HCT116 (cell line): Measurements from ENCODE around the gene PLEKHA6. TPM values are rescaled to one million over a fixed set of nuclear protein-coding genes. Genes with fewer than 3 reads are reported as not detected.

Experiments
- ATAC-seq: fragments of 200-7000 bp; cut with Tn5 transposase; 2 replicates; pipeline ENCODE4 v1.9.1; 2020; ENCODE audit warnings: mild to moderate bottlenecking, moderate library complexity
- BruUV-seq: library from RNA; stranded (reverse); fragments of 400-500 nt; replicated peaks from 2 replicates; lab custom pipeline; 2021; lab: Mats Ljungman, UMichigan
- CTCF ChIA-PET: fragments of 300-600 bp; sonication (Branson Sonifier 250); formaldehyde crosslinking; loops from one replicate; lab custom pipeline; 2021; ENCODE audit warnings: antibody characterized with exemption; lab: Charles Lee
- POLR2A ChIA-PET: fragments of 300-600, 350-600 bp; sonication (Branson Sonifier 250); formaldehyde crosslinking; loops from one replicate; lab custom pipeline; 2021; ENCODE audit warnings: antibody characterized with exemption; lab: Charles Lee
- RAD21 ChIA-PET, 2 experiments: fragments of 300-600 bp; sonication (Branson Sonifier 250); formaldehyde crosslinking; loops; one replicate each; lab custom pipeline; 2023; ENCODE audit warnings: low total read pairs in 2 of 2; ENCODE audit not compliant: uncharacterized antibody in 2 of 2, unreplicated experiment in 2 of 2, low non-redundant PET in 1 of 2; lab: Charles Lee
- DNase-seq: peaks from one replicate; pipeline ENCODE4 v3.0.0-alpha.2; 2010; ENCODE audit warnings: low read depth, low spot score
- H2AFZ ChIP-seq: fragments of 200-600 bp; shearing (Covaris generic), sonication (generic); 2 replicates; pipeline ENCODE4 v1.6.1; 2017; ENCODE audit warnings: low read depth, mixed run types, mixed read lengths, antibody characterized with exemption, low read length; ENCODE audit not compliant: poor library complexity, severe bottlenecking
- H3K27ac ChIP-seq: 2 replicates; pipeline ENCODE4 v1.5.1; 2012; ENCODE audit warnings: low read depth, low read length
- H3K27me3 ChIP-seq: fragments of 200-600 bp; sonication (generic); 2 replicates; pipeline ENCODE4 v1.6.1; 2016; ENCODE audit warnings: mixed run types, low read length, mixed read lengths; ENCODE audit not compliant: insufficient read depth
- H3K36me3 ChIP-seq, 2 experiments: fragments of 200-500 bp in 1 of 2; fragments of 200-600 bp in 1 of 2; sonication (Bioruptor generic) in 1 of 2; sonication (generic) in 1 of 2; 2 replicates each; pipeline versions ENCODE4 v1.5.1 to v1.6.1; 2014 to 2016; ENCODE audit warnings: low read length in 2 of 2, inconsistent platforms in 1 of 2, mixed read lengths in 1 of 2, mixed run types in 1 of 2; ENCODE audit not compliant: insufficient read depth in 2 of 2, control insufficient read depth in 1 of 2
- H3K4me1 ChIP-seq, 2 experiments: fragments of 200-600 bp in 1 of 2; sonication (generic) in 1 of 2; 2 replicates each; pipeline versions ENCODE4 v1.5.1 to v1.6.1; 2012 to 2017; ENCODE audit warnings: low read length in 2 of 2, inconsistent platforms in 1 of 2, mild to moderate bottlenecking in 1 of 2, mixed read lengths in 1 of 2, mixed run types in 1 of 2, moderate library complexity in 1 of 2; ENCODE audit not compliant: insufficient read depth in 2 of 2, control insufficient read depth in 1 of 2
- H3K4me2 ChIP-seq: fragments of 200-600 bp; sonication (generic); 2 replicates; pipeline ENCODE4 v1.6.1; 2017; ENCODE audit warnings: mixed run types, low read length, mixed read lengths
- H3K4me3 ChIP-seq, 2 experiments: fragments of 200-600 bp in 1 of 2; sonication (generic) in 1 of 2; replicated peaks in 1 of 2; 2 replicates each; pipeline ENCODE4 v1.5.1; 2011 to 2016; ENCODE audit warnings: low read length in 2 of 2, control low read depth in 1 of 2, low read depth in 1 of 2, mild to moderate bottlenecking in 1 of 2, mixed read lengths in 1 of 2, mixed run types in 1 of 2
- H3K79me2 ChIP-seq: fragments of 200-600 bp; sonication (generic); 2 replicates; pipeline ENCODE4 v1.6.1; 2017; ENCODE audit warnings: mild to moderate bottlenecking, mixed run types, low read length, moderate library complexity, mixed read lengths; ENCODE audit not compliant: insufficient read depth
- H3K9ac ChIP-seq: fragments of 200-600 bp; sonication (generic); 2 replicates; pipeline ENCODE4 v1.6.1; 2016; ENCODE audit warnings: low read length, mixed read lengths
- H3K9me2 ChIP-seq: fragments of 200-600 bp; sonication (generic), shearing (Covaris generic); 2 replicates; pipeline ENCODE4 v1.6.1; 2017; ENCODE audit warnings: mixed run types, mild to moderate bottlenecking, moderate library complexity; ENCODE audit not compliant: insufficient read depth
- H3K9me3 ChIP-seq, 2 experiments: fragments of 200-500 bp in 1 of 2; fragments of 200-600 bp in 1 of 2; sonication (Bioruptor generic) in 1 of 2; sonication (generic) in 1 of 2; 2 replicates each; pipeline ENCODE4 v1.6.1; 2014 to 2017; ENCODE audit warnings: low read length in 2 of 2, mixed read lengths in 2 of 2, inconsistent platforms in 1 of 2, low read depth in 1 of 2, mild to moderate bottlenecking in 1 of 2, mixed run types in 1 of 2, moderate library complexity in 1 of 2; ENCODE audit not compliant: control insufficient read depth in 1 of 2, insufficient read depth in 1 of 2
- H4K20me1 ChIP-seq: fragments of 200-600 bp; sonication (generic), shearing (Covaris generic); 2 replicates; pipeline ENCODE4 v1.6.1; 2017; ENCODE audit warnings: mixed run types, mild to moderate bottlenecking, moderate library complexity; ENCODE audit not compliant: insufficient read depth
- ATF3 ChIP-seq: IDR thresholded peaks from 2 replicates; pipeline ENCODE4 v1.6.1; 2012
- CEBPB ChIP-seq: IDR thresholded peaks from 2 replicates; pipeline ENCODE4 v1.6.1; 2012; ENCODE audit warnings: low read depth
- EGR1 ChIP-seq: IDR thresholded peaks from 2 replicates; pipeline ENCODE4 v1.6.1; 2012; ENCODE audit warnings: low read depth
- EZH2 ChIP-seq: fragments of 200-600 bp; sonication (generic); IDR thresholded peaks from 2 replicates; pipeline ENCODE4 v1.6.1; 2017; ENCODE audit warnings: antibody characterized with exemption, mixed run types
- EZH2phosphoT487 ChIP-seq: fragments of 200-600 bp; IDR thresholded peaks from 2 replicates; pipeline ENCODE4 v1.6.1; 2018; ENCODE audit warnings: antibody characterized with exemption, borderline replicate concordance
- FOSL1 ChIP-seq: IDR thresholded peaks from 2 replicates; pipeline ENCODE4 v1.6.1; 2012; ENCODE audit warnings: low read depth
- JUND ChIP-seq: IDR thresholded peaks from 2 replicates; pipeline ENCODE4 v1.6.1; 2012
- MAX ChIP-seq: IDR thresholded peaks from 2 replicates; pipeline ENCODE4 v1.6.1; 2012
- POLR2A ChIP-seq: IDR thresholded peaks from 2 replicates; pipeline ENCODE4 v1.7.0; 2011; ENCODE audit warnings: borderline replicate concordance; ENCODE audit not compliant: insufficient read depth, insufficient read length; ENCODE audit errors: extremely low read depth
- RAD21 ChIP-seq: IDR thresholded peaks from 2 replicates; pipeline ENCODE4 v1.6.1; 2012; ENCODE audit warnings: low read depth, mild to moderate bottlenecking
- REST ChIP-seq: IDR thresholded peaks from 2 replicates; pipeline ENCODE4 v1.6.1; 2012; ENCODE audit warnings: low read depth
- SP1 ChIP-seq: IDR thresholded peaks from 2 replicates; pipeline ENCODE4 v1.6.1; 2012; ENCODE audit warnings: low read depth
- TCF7L2 ChIP-seq: IDR thresholded peaks from 2 replicates; pipeline ENCODE4 v1.7.0; 2011; ENCODE audit warnings: borderline replicate concordance, inconsistent platforms; ENCODE audit not compliant: insufficient read depth, insufficient read length; ENCODE audit errors: extremely low read depth
- YY1 ChIP-seq: IDR thresholded peaks from 2 replicates; pipeline ENCODE4 v1.6.1; 2011; ENCODE audit warnings: low read length, low read depth, moderate library complexity, mild to moderate bottlenecking; ENCODE audit not compliant: insufficient replicate concordance; ENCODE audit errors: extremely low read depth
- ZBTB33 ChIP-seq: IDR thresholded peaks from 2 replicates; pipeline ENCODE4 v1.6.1; 2011; ENCODE audit warnings: mild to moderate bottlenecking, low read length, moderate library complexity; ENCODE audit not compliant: insufficient replicate concordance; ENCODE audit errors: extremely low read depth
- ZFX ChIP-seq: fragments of 450-650 bp; IDR thresholded peaks from 2 replicates; pipeline ENCODE4 v1.6.1; 2017
- ZNF274 ChIP-seq: fragments of 200-500 bp; sonication (Bioruptor generic); IDR thresholded peaks from 2 replicates; pipeline ENCODE4 v1.6.1; 2014; ENCODE audit warnings: mild to moderate bottlenecking, low read depth, low read length, inconsistent platforms
- intact Hi-C: fragments of 100-400 bp; cut with micrococcal nuclease; formaldehyde crosslinking; loops from 2 replicates; pipeline ENCODE4 v1.10.0; 2022
- total RNA-seq: library from RNA; stranded (reverse); gene quantifications from one replicate; pipeline ENCODE4 v1.2.1, GENCODE V29; 2021; ENCODE audit not compliant: unreplicated experiment

The PLEKHA6 gene
- total RNA-seq, 1 experiment from 2014 or later, result 13.1 TPM

GRCh38 chr1:204194080-204194479 is 165.6 kb downstream of the PLEKHA6 start:
- Histone ChIP-seq H4K20me1 (no peaks in the 10 kb centered on the region), H3K27ac (no peak overlapping the region), H3K4me3 (no peak overlapping the region), H3K4me1 (peaks cover 9 to 36% of the 10 kb centered on the region in 2 experiments), H2AFZ (no peak overlapping the region), H3K4me2 (no peak overlapping the region), H3K36me3 (no peaks in the 10 kb centered on the region), H3K79me2 (no peaks in the 10 kb centered on the region), H3K9me2 (no peaks in the 10 kb centered on the region), H3K9me3 (no peaks in the 10 kb centered on the region), H3K27me3 (no peaks in the 10 kb centered on the region), H3K9ac (no peak overlapping the region)
- ChIA-PET CTCF (interaction anchor here (1.1 to 1.2 kb wide), 2 partner anchors 13 to 31 kb away, joined by 4 read pairs; no protein-coding TSS in a partner anchor), POLR2A (no interaction called here), RAD21 (no interaction called here)
- ATAC-seq (no peak), DNase-seq (no peak)
- intact Hi-C loops, result no loop called here
- BruUV-seq, result no TSS peak
- TF ChIP-seq YY1 (no peak), RAD21 (no peak), EZH2 (no peak), ZBTB33 (no peak), ZFX (no peak), CEBPB (no peak), EZH2phosphoT487 (no peak), ZNF274 (no peak), POLR2A (no peak), MAX (no peak), EGR1 (no peak), ATF3 (no peak), TCF7L2 (no peak), REST (no peak), FOSL1 (no peak), JUND (no peak), SP1 (no peak)
